Activated CD4-positive, alpha-beta T cell treated with anti-CD3 and anti-CD28 coated beads, Interleukin-2, amount 50 U/mL, for 48 hours (primary cell): ENCODE data around the gene ANKLE1.

Experiments
- DNase-seq, 2 experiments: peaks; one replicate each; pipeline ENCODE4 v3.0.0-alpha.2; 2020

ANKLE1 gene, protein sequence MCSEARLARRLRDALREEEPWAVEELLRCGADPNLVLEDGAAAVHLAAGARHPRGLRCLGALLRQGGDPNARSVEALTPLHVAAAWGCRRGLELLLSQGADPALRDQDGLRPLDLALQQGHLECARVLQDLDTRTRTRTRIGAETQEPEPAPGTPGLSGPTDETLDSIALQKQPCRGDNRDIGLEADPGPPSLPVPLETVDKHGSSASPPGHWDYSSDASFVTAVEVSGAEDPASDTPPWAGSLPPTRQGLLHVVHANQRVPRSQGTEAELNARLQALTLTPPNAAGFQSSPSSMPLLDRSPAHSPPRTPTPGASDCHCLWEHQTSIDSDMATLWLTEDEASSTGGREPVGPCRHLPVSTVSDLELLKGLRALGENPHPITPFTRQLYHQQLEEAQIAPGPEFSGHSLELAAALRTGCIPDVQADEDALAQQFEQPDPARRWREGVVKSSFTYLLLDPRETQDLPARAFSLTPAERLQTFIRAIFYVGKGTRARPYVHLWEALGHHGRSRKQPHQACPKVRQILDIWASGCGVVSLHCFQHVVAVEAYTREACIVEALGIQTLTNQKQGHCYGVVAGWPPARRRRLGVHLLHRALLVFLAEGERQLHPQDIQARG

DNA sequence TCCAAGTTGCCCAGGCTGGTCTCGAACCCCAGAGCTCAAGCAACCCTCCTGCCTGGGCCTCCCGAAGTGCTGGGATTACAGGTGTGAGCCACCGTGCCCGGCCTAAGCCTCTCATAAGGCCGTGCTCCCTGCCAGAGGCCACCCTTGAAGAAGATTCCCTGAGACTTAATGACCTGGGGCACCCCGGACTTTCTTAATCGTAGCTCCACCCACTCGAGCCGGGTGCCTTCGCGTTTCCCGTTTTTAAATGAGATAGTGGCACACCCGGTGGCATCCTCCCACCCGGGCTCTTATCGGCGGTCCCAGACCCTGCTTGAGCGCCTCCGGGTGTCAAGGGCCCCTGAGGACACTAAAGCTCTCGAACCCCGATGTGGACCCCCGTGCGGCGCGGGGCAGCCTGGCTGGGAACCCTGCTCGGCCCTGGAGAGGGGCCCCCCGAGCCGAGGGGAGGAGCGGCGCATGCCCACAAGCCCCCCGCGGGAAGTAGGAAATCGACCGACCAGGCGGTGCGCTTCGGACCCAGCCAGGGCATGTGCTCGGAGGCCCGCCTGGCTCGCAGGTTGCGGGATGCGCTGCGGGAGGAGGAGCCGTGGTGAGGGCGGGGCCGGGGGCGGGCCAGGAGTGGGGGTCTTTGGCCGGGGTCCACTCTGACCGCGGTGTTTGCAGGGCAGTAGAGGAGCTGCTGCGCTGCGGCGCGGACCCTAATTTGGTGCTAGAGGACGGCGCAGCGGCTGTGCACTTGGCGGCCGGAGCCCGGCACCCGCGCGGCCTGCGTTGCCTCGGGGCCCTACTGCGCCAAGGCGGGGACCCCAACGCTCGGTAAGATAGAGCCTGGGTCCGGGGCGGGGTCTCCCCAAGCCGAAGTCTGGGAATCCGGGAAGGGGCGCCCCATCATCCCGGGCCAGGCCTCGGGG is at the start of gene ANKLE1:
Gene ANKLE1, plus strand, starts transcription at position 511 of the 914 bp plus-strand sequence. Its CDS starts 20 bp downstream, at position 531.
- DNase-seq, result peak; percentile 67 to 71

DNA sequence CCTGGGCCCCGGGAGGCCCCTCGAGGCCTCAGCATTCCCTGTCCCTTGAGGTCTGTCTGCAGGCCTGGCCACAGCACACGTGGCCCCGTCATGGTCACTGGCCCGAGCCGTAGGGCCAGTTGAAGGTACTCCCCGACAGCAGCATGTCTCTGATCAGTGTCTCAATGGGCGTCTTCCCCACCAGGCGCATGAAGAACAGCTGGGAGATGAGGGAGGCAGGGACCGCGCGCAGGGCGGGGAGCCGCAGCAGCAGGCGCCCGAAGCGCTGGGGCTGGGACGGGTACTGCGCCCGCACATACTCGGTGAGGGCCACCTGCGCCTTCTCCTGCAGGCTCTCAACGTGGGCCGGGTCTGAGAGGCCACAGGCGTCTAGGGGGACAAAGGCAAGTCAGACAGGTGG is 49.4 kb upstream of the ANKLE1 start:
- DNase-seq, result no peak

DNA sequence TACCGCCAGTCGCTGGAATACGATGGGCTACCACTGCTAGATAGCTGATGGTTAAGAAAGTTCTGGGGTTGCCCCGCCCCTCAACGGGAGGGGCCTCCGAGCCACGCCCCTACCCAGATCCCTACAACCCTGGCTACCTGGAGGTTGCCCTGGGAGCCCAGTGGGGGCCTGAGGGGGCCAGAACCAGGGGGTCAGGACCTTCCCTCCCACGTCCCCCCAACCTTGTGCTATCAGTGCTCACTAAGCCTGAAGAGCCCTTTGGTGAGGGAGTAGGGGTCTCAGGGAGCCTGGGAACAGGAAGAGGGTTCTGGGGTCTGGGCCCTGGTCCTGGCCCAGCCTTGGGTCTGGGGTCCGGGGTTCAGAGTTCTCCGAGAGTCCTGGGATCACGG is 46.8 kb upstream of the ANKLE1 start:
- peak; percentile 76 to 83 for DNase-seq

DNA sequence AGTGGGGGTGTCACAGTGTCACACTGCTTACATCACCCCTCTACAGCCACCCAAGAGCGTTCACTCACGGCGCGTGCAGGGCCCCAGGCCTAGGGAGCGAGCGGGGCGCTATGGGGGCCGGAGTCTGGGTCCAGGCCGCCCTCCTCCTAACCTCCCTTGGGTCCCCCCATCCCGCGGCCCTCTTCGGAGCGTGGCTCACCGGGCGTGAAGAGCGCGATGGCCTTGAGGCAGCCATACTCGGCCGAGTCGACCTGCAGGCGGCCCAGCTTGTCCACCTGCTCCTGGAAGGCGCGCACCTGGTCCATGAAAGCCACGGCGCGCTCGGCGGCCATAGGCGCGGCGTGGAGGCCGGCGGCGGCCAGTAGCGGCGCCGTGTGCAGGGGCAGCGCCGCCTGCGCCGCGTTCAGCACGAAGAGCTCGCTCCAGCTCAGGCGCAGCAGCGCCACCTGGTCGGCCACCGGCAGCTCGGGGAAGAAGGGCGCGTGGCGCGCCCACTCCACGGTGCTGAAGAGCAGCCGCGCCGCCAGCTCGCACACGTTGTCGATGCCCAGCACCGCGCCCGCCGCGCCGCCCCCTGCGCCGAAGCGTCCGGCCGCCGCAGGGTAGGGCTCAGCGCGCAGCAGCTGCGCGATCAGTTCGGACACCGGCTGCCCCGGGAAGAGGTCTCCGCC is 46.3 kb upstream of the ANKLE1 start:
- DNase-seq, result peak; percentile 69 to 72

DNA sequence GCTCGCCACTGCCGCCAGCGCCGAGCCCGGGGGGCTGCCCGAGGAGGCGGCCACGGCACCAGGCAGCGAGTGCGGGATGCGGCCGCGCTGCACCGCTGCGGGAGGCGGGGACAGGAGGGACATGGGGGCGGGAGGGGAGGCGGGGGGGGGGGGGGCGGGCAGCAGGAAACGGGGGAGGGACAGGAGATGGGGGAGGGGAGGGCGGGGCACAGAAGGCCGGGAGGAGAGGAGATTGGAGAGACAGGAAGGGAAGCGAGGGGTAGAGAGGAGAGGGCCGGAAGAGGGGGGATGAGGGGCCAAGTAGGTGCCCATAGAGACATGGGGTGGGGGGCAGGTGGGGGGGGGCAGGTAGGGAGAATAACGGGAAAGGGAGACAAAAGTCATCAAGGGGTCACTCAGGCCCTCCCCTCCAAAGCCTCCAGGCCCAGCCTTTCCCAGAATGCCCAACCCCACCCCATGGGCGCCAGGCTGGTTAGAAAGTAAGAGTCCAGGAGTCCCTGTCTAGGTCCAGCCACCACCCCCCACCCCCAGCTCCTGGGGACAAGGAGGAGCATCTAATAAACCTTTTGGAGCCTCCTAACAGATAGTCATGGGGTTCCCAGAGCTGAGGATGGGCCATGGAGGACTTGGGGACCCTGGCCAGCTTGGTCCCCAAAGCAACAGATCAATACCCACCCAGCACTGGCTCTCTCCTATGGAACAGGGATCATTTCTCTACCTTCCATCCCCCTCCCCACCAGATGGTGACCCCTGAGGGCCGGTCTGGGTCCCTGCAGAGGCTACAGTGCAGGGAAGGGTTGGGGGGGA is 45.5 kb upstream of the ANKLE1 start:
- DNase-seq, result peak; percentile 49 to 52

DNA sequence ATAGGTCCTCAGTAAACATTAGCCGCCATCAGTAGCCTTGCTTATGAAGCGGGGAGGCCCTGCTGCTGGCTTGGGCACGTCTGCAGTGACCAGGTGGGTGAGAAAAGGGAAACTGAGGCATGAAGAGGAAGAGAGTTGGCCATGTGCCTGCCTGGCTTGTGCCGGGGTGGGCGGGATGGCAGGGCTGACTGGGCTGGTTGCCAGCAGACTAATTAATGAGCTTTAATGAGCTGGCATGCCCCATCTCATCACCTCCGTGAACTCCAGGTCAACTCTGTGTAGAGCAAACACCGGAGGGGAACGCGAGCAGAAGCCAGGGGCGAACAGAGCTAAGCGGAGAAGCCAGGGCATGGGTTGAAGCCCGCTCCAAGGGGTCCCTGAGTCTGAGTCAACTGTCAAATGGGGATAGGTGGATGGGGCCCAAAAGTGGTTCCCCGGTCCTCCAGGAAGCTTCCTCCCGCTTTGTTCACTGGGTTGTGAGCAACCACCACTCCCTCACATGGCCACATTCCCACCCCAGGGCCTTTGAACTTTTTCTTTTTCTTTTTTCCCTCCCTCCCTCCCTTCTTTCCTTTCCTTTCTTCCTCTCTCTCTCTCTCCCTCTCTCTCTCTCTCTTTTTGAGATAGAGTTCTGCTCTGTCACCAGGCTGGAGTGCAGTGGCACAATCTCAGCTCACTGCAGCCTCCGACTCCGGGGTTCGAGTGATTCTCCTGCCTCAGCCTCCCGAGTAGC is 44.7 kb upstream of the ANKLE1 start:
- DNase-seq, result no peak

DNA sequence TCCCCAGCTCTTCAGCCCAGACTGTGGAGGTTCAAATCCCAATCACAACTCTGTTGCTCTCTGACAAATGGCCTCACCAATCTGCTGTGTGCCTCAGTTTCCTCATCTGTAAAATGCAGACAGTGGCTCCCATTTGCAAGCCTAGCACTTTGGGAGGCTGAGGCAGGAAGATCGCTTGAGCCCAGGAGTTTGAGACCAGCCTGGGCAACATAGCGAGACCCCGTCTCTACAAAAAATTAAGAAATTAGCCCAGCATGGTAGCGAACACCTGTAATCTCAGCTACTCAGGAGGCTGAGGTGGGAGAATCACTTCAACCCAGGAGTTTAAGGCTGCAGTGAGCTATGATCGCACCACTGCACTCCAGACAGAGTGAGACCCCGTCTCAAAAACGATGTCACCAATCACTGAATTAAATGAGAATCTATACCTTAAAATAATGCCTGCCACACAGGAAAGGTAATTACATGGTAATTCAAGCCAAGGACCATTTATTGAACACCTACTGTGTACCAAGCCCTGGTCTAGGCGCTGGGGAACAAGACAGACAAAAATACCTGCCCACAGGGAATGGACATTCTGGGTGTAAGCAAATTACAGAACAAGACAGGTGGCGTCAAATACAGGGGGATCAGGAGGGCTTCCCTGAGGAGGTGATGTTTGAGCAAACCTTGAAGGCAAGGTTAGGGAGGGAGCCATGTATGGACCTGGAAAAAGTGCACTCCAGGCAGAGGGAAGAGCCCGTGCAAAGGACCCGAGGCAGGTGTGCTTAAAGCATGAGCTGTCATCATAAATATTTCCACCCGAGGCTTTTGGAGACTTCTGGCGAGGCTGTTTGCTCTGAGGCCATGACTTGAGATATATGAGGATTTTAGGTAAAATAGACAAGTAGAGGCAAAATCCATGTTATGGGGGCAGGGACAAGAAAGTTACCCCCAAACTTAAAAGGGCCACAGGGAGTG is 43.7 kb upstream of the ANKLE1 start:
- DNase-seq, result no peak

DNA sequence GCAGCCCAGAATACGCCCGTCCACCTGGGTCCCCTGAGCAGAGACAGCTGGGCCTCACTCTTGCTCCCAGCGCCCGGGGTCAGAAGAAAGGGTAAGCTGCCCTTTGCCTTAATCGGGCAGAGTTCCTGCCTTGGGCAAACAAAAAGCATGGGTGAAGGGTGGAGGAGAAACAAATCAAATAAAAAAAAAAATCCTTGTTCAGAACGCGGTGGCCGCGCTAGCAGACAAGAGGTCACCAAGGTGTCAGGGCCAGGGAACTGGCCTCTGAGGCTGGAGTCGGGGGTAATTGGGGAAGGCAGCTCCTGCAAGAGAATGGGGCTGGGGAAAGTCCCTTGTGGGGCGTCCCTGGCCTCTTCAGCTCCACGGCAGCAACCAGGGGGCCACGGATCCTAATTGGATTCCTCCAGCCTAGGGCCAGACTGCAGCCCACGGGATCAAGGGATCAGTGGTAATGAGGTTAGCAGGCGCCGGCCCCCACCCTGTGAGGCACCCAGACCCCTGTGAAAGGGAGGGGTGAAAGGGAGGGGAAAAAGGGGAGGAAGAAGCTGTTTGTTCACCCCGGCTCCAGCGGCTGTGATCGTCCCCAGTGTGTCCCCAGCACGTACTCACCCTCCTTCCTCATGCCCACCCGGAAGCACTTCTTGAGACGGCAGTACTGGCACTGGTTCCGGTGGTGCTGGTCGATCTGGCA is 41.5 kb upstream of the ANKLE1 start:
- no peak for DNase-seq

DNA sequence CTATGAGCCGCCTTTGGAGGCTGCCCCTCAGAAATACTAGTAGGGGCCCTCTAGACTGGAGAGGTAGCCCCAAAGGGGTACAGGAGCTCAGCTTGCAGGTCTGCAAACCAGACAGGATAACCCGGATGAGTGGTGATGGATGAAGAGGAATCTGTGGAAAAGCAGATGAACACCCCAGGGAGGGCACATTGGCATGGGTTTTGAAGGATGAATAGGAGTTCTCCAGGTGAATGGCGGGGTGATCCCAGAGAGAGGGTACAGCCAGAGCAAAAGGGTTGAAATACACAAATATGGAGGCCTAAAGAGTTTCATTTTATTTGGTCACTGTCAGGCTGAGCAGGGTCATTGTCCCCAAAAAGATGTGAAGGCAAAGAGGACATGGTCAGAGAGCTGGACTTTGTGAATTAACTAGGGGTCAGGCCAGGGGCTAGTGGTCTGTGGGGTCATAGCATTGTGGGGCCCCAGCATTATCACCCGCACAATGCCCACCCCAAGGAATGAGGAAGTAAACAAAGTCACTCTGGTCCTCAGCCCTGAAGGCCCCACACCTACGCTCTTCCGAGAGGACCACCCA is 40.8 kb upstream of the ANKLE1 start:
- DNase-seq, result no peak

DNA sequence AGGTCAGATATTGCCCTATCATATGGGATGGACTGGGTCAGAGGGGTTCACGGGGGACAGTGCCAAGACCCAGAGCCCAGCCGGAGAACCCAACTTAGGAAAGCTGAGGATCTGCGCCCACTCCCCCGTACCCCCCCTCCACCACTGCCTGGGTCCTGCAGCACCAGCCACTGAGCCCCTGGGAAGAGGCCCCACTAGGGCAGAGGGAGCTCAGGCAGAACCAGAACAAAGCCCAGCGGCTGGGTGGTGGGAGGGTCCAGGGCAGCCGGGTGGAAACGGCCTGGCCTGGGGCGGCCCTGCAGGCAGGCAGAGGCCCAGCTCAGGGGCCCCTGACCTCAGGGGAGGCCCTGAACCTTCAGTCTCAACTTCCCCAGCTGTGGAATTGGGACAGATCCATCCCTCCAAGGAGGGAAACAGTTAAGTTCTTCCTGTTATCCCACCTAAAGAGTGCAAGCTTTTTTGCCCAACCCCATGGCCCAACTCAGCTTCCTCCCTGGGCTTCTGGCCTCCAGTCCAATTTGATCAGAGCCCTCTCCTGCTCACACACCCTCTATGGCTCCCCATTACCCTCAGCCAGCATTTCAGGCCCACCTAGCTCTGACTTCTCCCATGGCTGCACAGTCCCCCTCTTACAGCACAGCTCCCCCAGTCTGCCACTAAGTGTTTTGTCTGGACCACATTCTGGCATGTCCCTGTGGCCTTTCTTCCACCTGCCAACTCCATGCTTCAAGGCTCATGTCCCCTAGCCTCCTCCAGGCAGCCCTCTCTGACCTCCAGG is 39.1 kb upstream of the ANKLE1 start:
- DNase-seq, result no peak

DNA sequence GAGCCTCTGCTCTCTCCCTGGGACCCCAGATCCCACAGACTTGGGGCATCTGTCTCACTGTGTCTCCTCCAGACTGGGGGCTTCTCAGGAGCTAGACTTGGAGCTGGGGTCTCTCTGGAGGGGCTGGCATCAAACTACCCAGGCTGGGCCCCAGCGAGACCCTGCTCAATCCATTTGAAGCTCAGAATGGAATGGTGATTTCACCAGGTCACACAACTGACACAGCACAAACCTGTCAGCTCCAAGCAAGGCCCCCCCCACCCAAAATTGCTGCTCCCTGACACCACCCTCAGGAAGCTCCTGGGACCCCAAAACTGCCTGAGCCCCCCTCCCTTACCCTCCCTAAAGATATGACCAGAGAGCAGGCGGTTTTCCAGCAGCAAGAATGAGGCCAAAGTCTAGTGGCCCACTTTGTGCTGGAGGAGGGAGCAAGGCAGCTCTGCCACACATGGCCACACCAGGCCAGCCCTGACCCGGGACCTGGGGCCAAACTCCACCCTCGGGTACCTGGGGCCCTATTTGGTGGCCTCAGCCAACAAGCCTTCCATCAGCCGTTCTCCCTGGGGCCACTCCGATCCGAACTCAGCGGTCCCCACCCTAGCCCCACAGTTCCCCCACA is 38.4 kb upstream of the ANKLE1 start:
- DNase-seq, result no peak

DNA sequence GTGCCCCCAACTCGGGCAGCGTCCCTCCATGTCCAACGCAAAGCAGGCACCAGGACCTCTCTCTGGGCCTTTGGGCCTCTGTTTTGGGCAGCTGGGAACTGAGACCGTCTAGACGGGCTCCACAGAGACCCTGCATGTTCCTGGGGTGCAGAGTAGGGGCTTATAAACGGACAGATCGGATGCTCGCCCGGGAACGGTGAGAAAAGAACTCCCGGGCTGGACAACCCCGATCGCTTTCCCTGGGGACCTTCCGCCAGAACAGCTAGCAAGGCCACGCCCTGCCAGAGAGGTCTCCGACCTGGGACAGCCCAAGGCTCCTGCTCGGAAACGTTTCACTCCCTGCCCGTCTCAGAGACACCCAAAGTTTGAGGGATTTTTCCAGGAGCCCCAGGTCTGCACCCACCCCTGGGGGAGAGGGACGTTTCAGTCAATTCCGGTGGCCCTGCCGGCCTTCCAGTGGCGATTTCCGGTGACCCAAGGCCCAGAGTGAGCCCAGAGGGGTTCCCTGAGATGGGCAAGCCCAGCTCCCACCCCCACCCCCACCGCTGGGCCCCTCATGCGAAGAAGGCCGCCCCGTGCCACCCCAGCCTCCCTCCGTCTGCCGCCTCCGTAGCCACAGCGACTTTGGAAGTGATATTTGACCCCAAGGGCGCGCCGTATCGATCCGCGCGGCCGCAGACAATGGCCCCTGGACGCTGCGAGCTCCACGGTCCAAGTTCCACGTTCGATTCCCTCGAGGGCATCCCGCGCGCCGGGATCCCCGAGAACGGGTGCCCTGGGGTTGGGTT is 37.7 kb upstream of the ANKLE1 start:
- no peak for DNase-seq

DNA sequence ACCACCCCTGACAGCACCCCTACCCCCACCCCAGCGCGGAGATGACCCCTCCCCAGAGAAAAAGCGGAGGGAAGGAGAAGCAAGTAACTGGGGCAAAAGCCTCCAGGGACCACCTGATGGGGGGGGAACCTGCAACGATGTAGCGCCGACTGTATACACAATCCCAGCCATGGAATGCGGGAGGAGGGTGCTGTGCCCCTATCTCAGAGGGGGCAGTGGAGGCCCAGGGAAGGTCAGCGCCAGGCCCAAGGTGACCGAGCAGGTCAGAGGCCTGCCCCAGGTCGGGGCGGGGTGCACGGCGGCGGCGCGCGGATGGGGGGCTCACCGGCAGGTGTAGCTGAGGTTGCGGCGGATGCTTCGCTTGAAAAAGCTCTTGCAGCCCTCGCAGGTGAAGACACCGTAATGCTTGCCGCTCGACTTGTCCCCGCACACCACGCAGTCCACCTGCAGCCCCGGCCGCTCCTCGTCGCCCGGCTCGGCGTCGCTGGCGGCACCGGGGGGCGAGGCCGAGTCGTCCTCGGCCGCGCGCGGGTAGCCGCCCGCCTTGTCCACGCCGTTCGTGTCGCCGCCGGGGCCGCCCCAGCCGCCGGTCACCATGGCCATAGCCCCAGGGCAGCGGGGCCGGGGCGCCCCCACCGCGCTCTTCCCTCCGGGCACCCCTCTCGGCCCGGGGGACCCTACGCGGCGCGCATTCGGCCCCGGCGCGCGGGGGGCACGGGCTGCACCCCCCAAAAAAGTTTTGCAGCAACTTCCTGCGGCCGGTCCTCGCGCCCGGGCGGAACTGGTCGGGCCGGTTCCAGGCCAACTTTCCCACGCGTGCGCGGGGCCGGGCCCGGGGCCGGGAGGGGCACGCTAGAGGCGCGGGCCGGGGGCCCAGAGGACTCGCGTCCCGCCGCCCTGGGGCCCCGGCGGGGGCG is 36.8 kb upstream of the ANKLE1 start:
- no peak for DNase-seq

DNA sequence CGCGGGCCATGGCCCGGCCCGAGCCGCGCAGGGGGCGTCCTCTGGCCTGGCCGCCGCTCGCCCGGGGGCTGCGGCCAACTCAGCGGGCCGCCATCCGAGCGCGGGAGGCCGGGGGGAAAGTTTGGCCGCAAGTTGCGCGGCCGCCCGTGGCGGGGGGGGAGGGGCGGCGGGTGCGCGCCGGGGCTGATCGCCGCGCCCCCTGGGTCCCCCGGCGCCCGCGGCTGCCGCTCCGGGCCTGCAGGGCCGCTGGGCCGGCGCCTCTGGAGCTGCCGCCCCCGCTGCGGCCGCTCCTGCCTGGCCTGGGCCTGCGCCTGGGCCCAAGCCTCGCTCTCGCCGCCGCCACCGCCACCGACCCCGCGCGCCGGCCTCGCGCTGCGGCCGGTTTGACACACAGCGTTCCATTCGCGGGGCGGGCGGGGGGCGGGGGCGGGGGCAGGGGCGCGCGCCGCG is 36.1 kb upstream of the ANKLE1 start, which contains the start of gene NR2F6:
Gene NR2F6, minus strand, starts transcription at position 385 of the 450 bp plus-strand sequence. CDS start 699 bp downstream, outside the sequence.
- no peak for DNase-seq

DNA sequence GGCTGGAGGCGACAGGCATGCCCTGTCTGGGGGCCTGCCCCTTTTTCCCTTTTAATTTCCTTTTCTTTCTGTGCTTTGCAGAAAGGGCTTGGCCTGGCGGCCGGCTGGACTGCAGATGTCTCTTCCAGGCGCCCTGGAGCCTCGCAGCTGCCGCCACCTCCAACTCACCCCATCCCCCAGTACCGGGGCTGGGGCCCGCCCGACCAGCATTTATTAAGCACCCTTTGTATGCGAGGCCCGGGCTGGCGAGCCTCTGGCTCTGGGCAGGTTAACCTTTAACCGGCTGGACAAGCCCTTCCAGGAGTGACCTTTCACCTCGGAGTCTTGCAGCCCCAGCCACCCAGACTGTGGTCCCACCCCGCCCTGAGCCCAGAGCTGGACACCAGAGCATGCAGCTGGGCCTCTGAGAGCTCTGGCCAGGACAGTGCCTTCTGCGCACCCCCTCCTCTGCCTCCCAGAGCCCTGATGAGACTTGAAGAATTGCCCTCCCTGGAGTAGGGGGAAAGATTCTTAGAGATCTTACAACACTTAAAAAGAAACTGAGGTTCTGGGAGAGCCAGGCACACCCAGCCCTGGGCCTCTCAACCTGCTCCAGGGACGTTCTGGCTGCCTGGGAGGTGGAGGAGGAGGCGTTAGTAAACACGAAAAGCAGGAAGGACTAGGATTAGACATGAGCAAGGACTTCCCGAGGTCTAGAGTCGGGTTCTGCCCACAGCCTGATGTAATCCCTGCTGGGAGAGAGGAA is 34.8 kb upstream of the ANKLE1 start:
- no peak for DNase-seq
